ENCODE results near the gene TMEM176A.

- no peak for TF ChIP-seq TAF1 (IDR thresholded peaks at IDR 0.05; ENCODE audit: low read depth, low read length)
- TF ChIP-seq POLR2A (IDR thresholded peaks at IDR 0.05; ENCODE audit: low read depth, low read length), result no peak
- no peak for TF ChIP-seq SPI1 (IDR thresholded peaks at IDR 0.05; ENCODE audit: low read depth, low read length)
- no peak for TF ChIP-seq POLR2AphosphoS5 (IDR thresholded peaks at IDR 0.05; ENCODE audit: low read depth, low read length)
Observed at GRCh38 chr7:150784954-150785353, 15.6 kb upstream of the TMEM176A start.

All from GM12891 (cell line).